GM18499 (cell line): ENCODE results near the gene TRIM15.

ENCODE experiments used
- ATAC-seq: cut with Tn5 transposase; IDR thresholded peaks from one replicate; pipeline ENCODE4 v1.9.1; 2021; ENCODE audit warnings: moderate number of reproducible peaks; ENCODE audit not compliant: insufficient read depth, unreplicated experiment

TRIM15 gene

GRCh38 chr6:30194797-30195690, 31.7 kb downstream of the TRIM15 start:
- no peak for ATAC-seq

GRCh38 chr6:30195951-30196350, 32.6 kb downstream of the TRIM15 start:
- ATAC-seq, result no peak

GRCh38 chr6:30196376-30196775, 33.0 kb downstream of the TRIM15 start:
- no peak for ATAC-seq

GRCh38 chr6:30198166-30199084, 35.1 kb downstream of the TRIM15 start:
- ATAC-seq, result no peak

- ATAC-seq, result no peak
Observed at GRCh38 chr6:30200551-30201281, 37.4 kb downstream of the TRIM15 start.

GRCh38 chr6:30202366-30202765, 39.0 kb downstream of the TRIM15 start:
- no peak for ATAC-seq

- no peak for ATAC-seq
Observed at GRCh38 chr6:30204116-30204515, 40.8 kb downstream of the TRIM15 start.

GRCh38 chr6:30206152-30206551, 42.8 kb downstream of the TRIM15 start:
- ATAC-seq, result no peak

- ATAC-seq, result no peak
Observed at GRCh38 chr6:30206799-30207618, 43.7 kb downstream of the TRIM15 start.

GRCh38 chr6:30207619-30208295, 44.4 kb downstream of the TRIM15 start:
- ATAC-seq, result no peak

GRCh38 chr6:30211306-30211705, 48.0 kb downstream of the TRIM15 start:
- ATAC-seq, result no peak

- no peak for ATAC-seq
Observed at GRCh38 chr6:30211899-30212298, 48.6 kb downstream of the TRIM15 start.

- peak; percentile 69 for ATAC-seq
Observed at GRCh38 chr6:30212865-30213666, 49.7 kb downstream of the TRIM15 start, which contains the start of gene TRIM26. Gene TRIM26 (minus strand): TSS chr6:30213406. CDS start chr6:30199103, 14,303 bp downstream.

GRCh38 chr6:30213667-30213956, 50.3 kb downstream of the TRIM15 start:
- no peak for ATAC-seq

GRCh38 chr6:30213957-30214656, 50.8 kb downstream of the TRIM15 start:
- no peak for ATAC-seq

- no peak for ATAC-seq
Observed at GRCh38 chr6:30214657-30214982, 51.3 kb downstream of the TRIM15 start.

GRCh38 chr6:30216096-30216495, 52.8 kb downstream of the TRIM15 start:
- ATAC-seq, result no peak

GRCh38 chr6:30219244-30219643, 55.9 kb downstream of the TRIM15 start:
- ATAC-seq, result no peak
